Measurements from ENCODE around the gene PDE6C. TPM values are rescaled to one million over a fixed set of nuclear protein-coding genes. Genes with fewer than 3 reads are reported as not detected.

PDE6C gene
- total RNA-seq, 2 experiments from 2014 or later: not detected

GRCh38 chr10:93579985-93580711 is 32.2 kb upstream of the PDE6C start:
- Mint-ChIP-seq H3K27ac (no peak overlapping the region), H3K4me1 (ENCODE audit: low read depth) (no peaks in the 10 kb centered on the region), H3K9me3 (ENCODE audit: insufficient read depth) (no peaks in the 10 kb centered on the region), H3K27me3 (ENCODE audit: low read depth) (peaks cover 5% of the 10 kb centered on the region), H3K36me3 (ENCODE audit: low read depth) (no peaks in the 10 kb centered on the region), H3K4me3 (no peak overlapping the region)
- ChIA-PET POLR2A (no interaction called here), CTCF (no interaction called here)
- ATAC-seq (no peak), DNase-seq (no peak)

GRCh38 chr10:93580828-93581227 is 31.5 kb upstream of the PDE6C start:
- DNase-seq (no peak), ATAC-seq (no peak)
- no peaks in the 10 kb centered on the region for H3K9me3 Mint-ChIP-seq (ENCODE audit: insufficient read depth)
- no peak overlapping the region for H3K27ac Mint-ChIP-seq
- ChIA-PET POLR2A (no interaction called here), CTCF (no interaction called here)
- H3K4me1 Mint-ChIP-seq (ENCODE audit: low read depth): no peaks in the 10 kb centered on the region
- no peaks in the 10 kb centered on the region for H3K36me3 Mint-ChIP-seq (ENCODE audit: low read depth)
- no peaks in the 10 kb centered on the region for H3K27me3 Mint-ChIP-seq (ENCODE audit: low read depth)
- no peak overlapping the region for H3K4me3 Mint-ChIP-seq

GRCh38 chr10:93584445-93584844 is 27.9 kb upstream of the PDE6C start:
- ChIA-PET POLR2A (no interaction called here), CTCF (no interaction called here)
- Mint-ChIP-seq H3K9me3 (ENCODE audit: insufficient read depth) (no peaks in the 10 kb centered on the region), H3K27me3 (ENCODE audit: low read depth) (no peaks in the 10 kb centered on the region), H3K27ac (no peak overlapping the region), H3K4me3 (no peak overlapping the region), H3K4me1 (ENCODE audit: low read depth) (no peaks in the 10 kb centered on the region), H3K36me3 (ENCODE audit: low read depth) (no peaks in the 10 kb centered on the region)
- DNase-seq: no peak
- ATAC-seq: no peak

- H3K27ac Mint-ChIP-seq: no peak overlapping the region
- H3K4me3 Mint-ChIP-seq: no peak overlapping the region
- DNase-seq: no peak
- H3K36me3 Mint-ChIP-seq (ENCODE audit: low read depth): no peaks in the 10 kb centered on the region
- ChIA-PET CTCF (no interaction called here), POLR2A (no interaction called here)
- H3K9me3 Mint-ChIP-seq (ENCODE audit: insufficient read depth): no peaks in the 10 kb centered on the region
- no peak for ATAC-seq
- no peaks in the 10 kb centered on the region for H3K27me3 Mint-ChIP-seq (ENCODE audit: low read depth)
- no peaks in the 10 kb centered on the region for H3K4me1 Mint-ChIP-seq (ENCODE audit: low read depth)
Measured at GRCh38 chr10:93589648-93590562, 22.4 kb upstream of the PDE6C start.

GRCh38 chr10:93590638-93591037 is 21.7 kb upstream of the PDE6C start:
- H3K4me3 Mint-ChIP-seq: no peak overlapping the region

GRCh38 chr10:93591065-93591808 is 21.1 kb upstream of the PDE6C start:
- DNase-seq: no peak
- Mint-ChIP-seq H3K27me3 (ENCODE audit: low read depth) (peaks cover 2% of the 10 kb centered on the region), H3K4me1 (ENCODE audit: low read depth) (no peaks in the 10 kb centered on the region), H3K36me3 (ENCODE audit: low read depth) (no peaks in the 10 kb centered on the region), H3K4me3 (no peak overlapping the region), H3K9me3 (ENCODE audit: insufficient read depth) (no peaks in the 10 kb centered on the region), H3K27ac (no peak overlapping the region)
- ChIA-PET POLR2A (no interaction called here), CTCF (no interaction called here)
- ATAC-seq: no peak

More at GRCh38 chr10:93590638-93591037, 21.7 kb upstream of the PDE6C start:
- Mint-ChIP-seq H3K27me3 (ENCODE audit: low read depth) (peaks cover 2% of the 10 kb centered on the region), H3K9me3 (ENCODE audit: insufficient read depth) (no peaks in the 10 kb centered on the region), H3K36me3 (ENCODE audit: low read depth) (no peaks in the 10 kb centered on the region), H3K27ac (no peak overlapping the region), H3K4me1 (ENCODE audit: low read depth) (no peaks in the 10 kb centered on the region)
- ChIA-PET POLR2A (no interaction called here), CTCF (no interaction called here)
- DNase-seq (no peak), ATAC-seq (no peak)

GRCh38 chr10:93593254-93593653 is 19.1 kb upstream of the PDE6C start:
- POLR2A ChIA-PET: no interaction called here
- Mint-ChIP-seq H3K4me1 (ENCODE audit: low read depth) (no peaks in the 10 kb centered on the region), H3K36me3 (ENCODE audit: low read depth) (no peaks in the 10 kb centered on the region), H3K4me3 (no peak overlapping the region), H3K27ac (no peak overlapping the region), H3K9me3 (ENCODE audit: insufficient read depth) (no peaks in the 10 kb centered on the region), H3K27me3 (ENCODE audit: low read depth) (peaks cover 2% of the 10 kb centered on the region)
- ATAC-seq (no peak), DNase-seq (no peak)
- CTCF ChIA-PET: no interaction called here

GRCh38 chr10:93593749-93594148 is 18.6 kb upstream of the PDE6C start:
- Mint-ChIP-seq H3K36me3 (ENCODE audit: low read depth) (no peaks in the 10 kb centered on the region), H3K4me3 (no peak overlapping the region), H3K4me1 (ENCODE audit: low read depth) (no peaks in the 10 kb centered on the region), H3K27ac (no peak overlapping the region), H3K27me3 (ENCODE audit: low read depth) (peaks cover 2% of the 10 kb centered on the region), H3K9me3 (ENCODE audit: insufficient read depth) (no peaks in the 10 kb centered on the region)
- no peak for DNase-seq
- ChIA-PET CTCF (no interaction called here), POLR2A (no interaction called here)
- ATAC-seq: no peak

GRCh38 chr10:93594518-93594917 is 17.8 kb upstream of the PDE6C start:
- DNase-seq: no peak
- H3K27ac Mint-ChIP-seq: no peak overlapping the region
- H3K4me1 Mint-ChIP-seq (ENCODE audit: low read depth): no peaks in the 10 kb centered on the region
- ATAC-seq: no peak
- POLR2A ChIA-PET: no interaction called here
- peaks cover 5% of the 10 kb centered on the region for H3K27me3 Mint-ChIP-seq (ENCODE audit: low read depth)
- H3K4me3 Mint-ChIP-seq: no peak overlapping the region
- no peaks in the 10 kb centered on the region for H3K36me3 Mint-ChIP-seq (ENCODE audit: low read depth)
- H3K9me3 Mint-ChIP-seq (ENCODE audit: insufficient read depth): no peaks in the 10 kb centered on the region
- CTCF ChIA-PET: no interaction called here

- ChIA-PET CTCF (no interaction called here), POLR2A (no interaction called here)
- Mint-ChIP-seq H3K27ac (no peak overlapping the region), H3K4me1 (ENCODE audit: low read depth) (no peaks in the 10 kb centered on the region), H3K27me3 (ENCODE audit: low read depth) (peaks cover 15% of the 10 kb centered on the region), H3K4me3 (no peak overlapping the region), H3K36me3 (ENCODE audit: low read depth) (no peaks in the 10 kb centered on the region), H3K9me3 (ENCODE audit: insufficient read depth) (no peaks in the 10 kb centered on the region)
- no peak for DNase-seq
- ATAC-seq: no peak
Measured at GRCh38 chr10:93595378-93596161, 16.8 kb upstream of the PDE6C start.

- DNase-seq (no peak), ATAC-seq (no peak)
- ChIA-PET CTCF (no interaction called here), POLR2A (no interaction called here)
- H3K4me1 Mint-ChIP-seq (ENCODE audit: low read depth): no peaks in the 10 kb centered on the region
- H3K9me3 Mint-ChIP-seq (ENCODE audit: insufficient read depth): no peaks in the 10 kb centered on the region
- no peak overlapping the region for H3K4me3 Mint-ChIP-seq
- peaks cover 18% of the 10 kb centered on the region for H3K27me3 Mint-ChIP-seq (ENCODE audit: low read depth)
- H3K27ac Mint-ChIP-seq: no peak overlapping the region
- H3K36me3 Mint-ChIP-seq (ENCODE audit: low read depth): no peaks in the 10 kb centered on the region
Measured at GRCh38 chr10:93596539-93596938, 15.8 kb upstream of the PDE6C start.
